Nephron (organoid): Measurements from ENCODE around the gene ADK.

Source experiments
- H3K27ac Mint-ChIP-seq, 3 experiments: 2 replicates each; pipeline ENCODE4 v1.8.0; 2020; ENCODE audit warnings: mixed read lengths in 3 of 3, mild to moderate bottlenecking in 2 of 3, moderate library complexity in 1 of 3
- H3K27me3 Mint-ChIP-seq: 2 replicates; pipeline ENCODE4 v1.8.0; 2021; ENCODE audit warnings: low read depth, mild to moderate bottlenecking, moderate library complexity, mixed read lengths
- H3K36me3 Mint-ChIP-seq: 2 replicates; pipeline ENCODE4 v1.8.0; 2020; ENCODE audit warnings: low read depth, mixed read lengths
- H3K4me1 Mint-ChIP-seq: 2 replicates; pipeline ENCODE4 v1.8.0; 2020; ENCODE audit warnings: mixed read lengths
- H3K4me3 Mint-ChIP-seq, 3 experiments: 2 replicates each; pipeline ENCODE4 v1.8.0; 2020; ENCODE audit warnings: mild to moderate bottlenecking in 3 of 3, mixed read lengths in 3 of 3, moderate library complexity in 2 of 3
- H3K9me3 Mint-ChIP-seq: 2 replicates; pipeline ENCODE4 v1.8.0; 2020; ENCODE audit warnings: mixed read lengths
- CTCF ChIP-seq, 3 experiments: fragments of 200-600 bp; sonication (generic); IDR thresholded peaks; one replicate each; pipeline ENCODE4 v1.5.0; 2021; ENCODE audit warnings: antibody characterized with exemption in 3 of 3; ENCODE audit not compliant: unreplicated experiment in 3 of 3

ADK gene

DNA sequence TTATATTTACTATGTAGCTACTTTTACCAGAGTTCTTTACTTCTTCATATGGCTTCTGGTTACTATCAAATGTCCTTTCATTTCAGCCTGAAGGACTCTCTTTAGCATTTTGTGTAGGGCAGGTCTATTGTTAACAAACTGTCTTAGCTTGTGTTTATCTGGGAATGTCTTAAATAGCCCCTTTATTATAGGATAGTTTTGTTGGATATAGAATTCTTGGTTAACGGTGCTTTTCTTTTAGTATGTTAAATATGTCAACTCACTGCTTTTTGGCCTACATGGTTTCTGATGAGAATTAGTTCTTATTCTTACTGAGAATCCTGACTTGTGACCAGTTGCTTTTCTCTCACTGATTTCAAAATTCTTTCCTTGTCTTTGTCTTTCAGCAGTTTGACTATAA lies 169.0 kb downstream of the ADK start:
- peaks cover 40% of the 10 kb centered on the region for H3K36me3 Mint-ChIP-seq

GRCh38 chr10:74320717-74321116 lies 169.7 kb downstream of the ADK start:
- H3K4me3 Mint-ChIP-seq: no peak overlapping the region
- H3K9me3 Mint-ChIP-seq: peaks cover 20% of the 10 kb centered on the region
- H3K4me1 Mint-ChIP-seq: no peaks in the 10 kb centered on the region
- H3K27ac Mint-ChIP-seq: no peak overlapping the region
- H3K27me3 Mint-ChIP-seq: no peaks in the 10 kb centered on the region
- peaks cover 40% of the 10 kb centered on the region for H3K36me3 Mint-ChIP-seq
- no peak for TF ChIP-seq CTCF (IDR thresholded peaks at IDR 0.05; ENCODE audit: unreplicated experiment in 3 of 3)

More for the DNA sequence above, 169.0 kb downstream of the ADK start:
- Mint-ChIP-seq H3K4me1 (no peaks in the 10 kb centered on the region), H3K4me3 (no peak overlapping the region), H3K9me3 (peaks cover 20% of the 10 kb centered on the region), H3K27me3 (no peaks in the 10 kb centered on the region), H3K27ac (no peak overlapping the region)
- TF ChIP-seq CTCF (IDR thresholded peaks at IDR 0.05; ENCODE audit: unreplicated experiment in 3 of 3): no peak

DNA sequence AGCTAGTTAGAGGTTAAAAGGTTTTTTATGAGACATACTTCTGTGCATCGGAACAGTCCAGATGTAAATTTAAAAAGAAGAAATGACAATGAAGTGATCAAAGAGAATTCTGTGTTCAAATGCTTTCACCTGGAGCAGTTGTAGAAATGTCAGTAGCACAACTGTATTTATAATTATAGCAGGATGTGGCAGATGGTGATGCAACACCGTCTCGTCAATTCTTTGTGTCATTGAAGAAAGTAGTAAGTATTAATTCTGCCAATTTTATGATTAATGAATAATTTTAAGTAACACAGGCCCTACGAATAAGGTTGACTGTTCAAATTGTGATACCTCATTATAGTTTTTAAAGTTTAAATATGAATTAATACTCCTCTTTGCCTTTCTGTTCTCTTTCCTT lies 171.1 kb downstream of the ADK start:
- Mint-ChIP-seq H3K9me3 (peaks cover 20% of the 10 kb centered on the region), H3K27me3 (no peaks in the 10 kb centered on the region), H3K4me1 (no peaks in the 10 kb centered on the region), H3K36me3 (peaks cover 40% of the 10 kb centered on the region), H3K4me3 (no peak overlapping the region), H3K27ac (no peak overlapping the region)
- TF ChIP-seq CTCF (IDR thresholded peaks at IDR 0.05; ENCODE audit: unreplicated experiment in 3 of 3): no peak

DNA sequence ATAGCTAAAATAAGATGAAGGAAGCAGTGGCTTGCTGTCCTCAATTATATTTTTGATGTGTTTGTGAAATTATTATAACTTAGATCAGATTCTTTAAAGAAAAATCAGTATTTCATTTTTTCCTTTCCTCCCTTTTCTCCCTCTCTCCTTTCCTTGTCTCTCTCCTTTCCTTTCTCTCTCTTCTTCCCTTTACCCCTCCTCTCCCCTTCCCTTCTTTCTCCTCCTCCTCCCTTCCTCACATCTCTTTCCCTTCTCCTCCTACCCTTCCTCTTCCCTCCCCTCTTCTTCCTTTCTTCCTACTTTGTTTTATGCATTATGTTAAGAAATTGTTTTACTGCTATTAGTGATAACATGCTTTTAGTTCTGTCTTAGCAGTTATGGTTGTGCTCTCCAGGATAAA lies 171.5 kb downstream of the ADK start:
- H3K36me3 Mint-ChIP-seq: peaks cover 36% of the 10 kb centered on the region
- no peaks in the 10 kb centered on the region for H3K4me1 Mint-ChIP-seq
- no peaks in the 10 kb centered on the region for H3K27me3 Mint-ChIP-seq
- H3K27ac Mint-ChIP-seq: no peak overlapping the region
- no peak overlapping the region for H3K4me3 Mint-ChIP-seq
- TF ChIP-seq CTCF (IDR thresholded peaks at IDR 0.05; ENCODE audit: unreplicated experiment in 3 of 3): no peak
- H3K9me3 Mint-ChIP-seq: peaks cover 20% of the 10 kb centered on the region

DNA sequence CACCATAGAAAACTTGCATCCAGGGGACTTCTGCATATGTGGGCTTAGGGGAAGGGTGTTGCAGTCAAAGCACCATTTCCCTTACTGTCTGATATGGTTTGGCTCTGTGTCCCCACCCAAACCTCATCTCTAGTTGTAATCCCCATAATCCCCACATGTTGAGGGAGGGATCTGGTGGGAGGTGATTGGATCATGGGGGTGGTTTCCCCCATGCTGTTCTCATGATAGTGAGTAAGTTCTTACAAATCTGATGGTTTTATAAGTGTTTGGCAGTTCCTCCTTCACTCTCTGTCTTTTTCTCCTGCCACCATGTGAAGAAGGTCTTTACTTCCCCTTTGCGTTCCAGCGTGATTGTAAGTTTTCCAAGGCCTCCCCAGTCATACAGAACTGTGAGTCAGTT lies 177.4 kb downstream of the ADK start:
- Mint-ChIP-seq H3K9me3 (peaks cover 6% of the 10 kb centered on the region), H3K4me3 (no peak overlapping the region), H3K27ac (no peak overlapping the region), H3K4me1 (no peaks in the 10 kb centered on the region), H3K27me3 (no peaks in the 10 kb centered on the region), H3K36me3 (peaks cover 16% of the 10 kb centered on the region)
- TF ChIP-seq CTCF (IDR thresholded peaks at IDR 0.05; ENCODE audit: unreplicated experiment in 3 of 3): no peak

GRCh38 chr10:74329873-74330272 lies 178.9 kb downstream of the ADK start:
- no peak for TF ChIP-seq CTCF (IDR thresholded peaks at IDR 0.05; ENCODE audit: unreplicated experiment in 3 of 3)
- Mint-ChIP-seq H3K9me3 (peaks cover 11% of the 10 kb centered on the region), H3K27me3 (no peaks in the 10 kb centered on the region), H3K4me3 (no peak overlapping the region), H3K36me3 (peaks cover 10% of the 10 kb centered on the region), H3K27ac (no peak overlapping the region), H3K4me1 (no peaks in the 10 kb centered on the region)
